Stimulated activated naive B cell treated with anti-CD40 and anti-IgM and Interleukin-4, amounts not matched to agents 10 μg/mL and 1 μg/mL and 100 μg/mL, for 72 hours (primary cell): Measurements from ENCODE around the gene MT1M.
"Not testable (repeated sequence)": the region's sequence is repeated elsewhere in the genome, so short reads cannot be mapped to it uniquely, and the experiment has no call there.

Source experiments
- ATAC-seq, 2 donors: fragments of 150-1000 bp; cut with Tn5 transposase; replicated peaks; 2 replicates each; pipeline ENCODE4 v1.10.0; 2021; ENCODE audit warnings: moderate library complexity in 1 of 2
- DNase-seq: peaks from one replicate; pipeline ENCODE4 v3.0.0; 2021
- H3K27ac Mint-ChIP-seq: one replicate; pipeline ENCODE4 v1.8.0; 2022; ENCODE audit warnings: mild to moderate bottlenecking, mixed read lengths
- H3K27me3 Mint-ChIP-seq, 2 donors: one replicate each; pipeline ENCODE4 v1.8.0; 2022; ENCODE audit warnings: mixed read lengths in 2 of 2
- H3K36me3 Mint-ChIP-seq, 2 donors: one replicate each; pipeline ENCODE4 v1.8.0; 2022; ENCODE audit warnings: mixed read lengths in 2 of 2, mild to moderate bottlenecking in 1 of 2
- H3K4me1 Mint-ChIP-seq, 2 donors: one replicate each; pipeline ENCODE4 v1.8.0; 2022; ENCODE audit warnings: mixed read lengths in 2 of 2, mild to moderate bottlenecking in 1 of 2
- H3K4me3 Mint-ChIP-seq, 2 donors: one replicate each; pipeline ENCODE4 v1.8.0; 2022; ENCODE audit warnings: mild to moderate bottlenecking in 2 of 2, mixed read lengths in 2 of 2, moderate library complexity in 1 of 2
- H3K9me3 Mint-ChIP-seq, 2 donors: one replicate each; pipeline ENCODE4 v1.8.0; 2022; ENCODE audit warnings: mixed read lengths in 2 of 2, mild to moderate bottlenecking in 1 of 2

Gene MT1M

GRCh38 chr16:56632156-56632847, at the start of gene MT1M:
Gene MT1M (plus strand): TSS chr16:56632659. CDS start chr16:56632732, 73 bp downstream.
- no peak for ATAC-seq
- no peak for DNase-seq
- peaks cover 27 to 49% of the 10 kb centered on the region in 2 donors for H3K4me1 Mint-ChIP-seq
- peak within 1 kb of the TSS; percentile 79 to 82 for H3K4me3 Mint-ChIP-seq
- no peaks in the 10 kb centered on the region for H3K36me3 Mint-ChIP-seq
- H3K9me3 Mint-ChIP-seq = no peaks in the 10 kb centered on the region
- H3K27ac Mint-ChIP-seq = peak within 1 kb of the TSS; percentile 37
- peaks cover 52 to 68% of the 10 kb centered on the region in 2 donors for H3K27me3 Mint-ChIP-seq

GRCh38 chr16:56582911-56583310, 49.5 kb upstream of the MT1M start:
- ATAC-seq, DNase-seq, H3K9me3 Mint-ChIP-seq, H3K4me3 Mint-ChIP-seq, H3K36me3 Mint-ChIP-seq, H3K27ac Mint-ChIP-seq, H3K4me1 Mint-ChIP-seq: not testable (repeated sequence)
- peaks cover 41 to 55% of the 10 kb centered on the region in 2 donors for H3K27me3 Mint-ChIP-seq

- peaks cover 46 to 62% of the 10 kb centered on the region in 2 donors for H3K27me3 Mint-ChIP-seq
- ATAC-seq = no peak
- no peak overlapping the region for H3K27ac Mint-ChIP-seq
- H3K4me3 Mint-ChIP-seq = no peak overlapping the region
- H3K9me3 Mint-ChIP-seq = no peaks in the 10 kb centered on the region
- peaks cover 0 to under 1% of the 10 kb centered on the region in 2 donors for H3K4me1 Mint-ChIP-seq
- DNase-seq = no peak
- no peaks in the 10 kb centered on the region for H3K36me3 Mint-ChIP-seq
These were observed 48.9 kb upstream of the MT1M start for GRCh38 chr16:56583351-56584168.

GRCh38 chr16:56584276-56584675, 48.2 kb upstream of the MT1M start:
- Mint-ChIP-seq H3K27ac (no peak overlapping the region), H3K36me3 (no peaks in the 10 kb centered on the region), H3K27me3 (peaks cover 52 to 69% of the 10 kb centered on the region in 2 donors)

GRCh38 chr16:56588781-56589140, 43.7 kb upstream of the MT1M start:
- H3K27me3 Mint-ChIP-seq = peaks cover 72 to 73% of the 10 kb centered on the region in 2 donors
- H3K36me3 Mint-ChIP-seq = no peaks in the 10 kb centered on the region
- H3K27ac Mint-ChIP-seq = no peak overlapping the region
- peaks cover 8 to 17% of the 10 kb centered on the region in 2 donors for H3K4me1 Mint-ChIP-seq
- no peaks in the 10 kb centered on the region for H3K9me3 Mint-ChIP-seq
- no peak for ATAC-seq
- H3K4me3 Mint-ChIP-seq = peak overlapping the region; percentile 73 to 78
- no peak for DNase-seq

More at GRCh38 chr16:56584276-56584675, 48.2 kb upstream of the MT1M start:
- Mint-ChIP-seq H3K4me3 (no peak overlapping the region), H3K9me3 (no peaks in the 10 kb centered on the region), H3K4me1 (peaks cover 3 to 8% of the 10 kb centered on the region in 2 donors)
- DNase-seq (no peak), ATAC-seq (no peak)

GRCh38 chr16:56589141-56590039, 43.1 kb upstream of the MT1M start, which contains the start of gene MT3:
Gene MT3 (plus strand): TSS chr16:56589528. CDS start chr16:56589591, 63 bp downstream.
- no peaks in the 10 kb centered on the region for H3K9me3 Mint-ChIP-seq
- H3K4me1 Mint-ChIP-seq = peaks cover 8 to 17% of the 10 kb centered on the region in 2 donors
- H3K36me3 Mint-ChIP-seq = no peaks in the 10 kb centered on the region
- H3K27me3 Mint-ChIP-seq = peaks cover 66 to 67% of the 10 kb centered on the region in 2 donors
- peak within 1 kb of the TSS; percentile 38 for H3K27ac Mint-ChIP-seq
- peak; percentile 42 to 51 for ATAC-seq
- no peak for DNase-seq
- H3K4me3 Mint-ChIP-seq = peak within 1 kb of the TSS; percentile 73 to 78

GRCh38 chr16:56591377-56592060, 40.9 kb upstream of the MT1M start:
- ATAC-seq (no peak), DNase-seq (no peak)
- no peak overlapping the region for H3K27ac Mint-ChIP-seq
- H3K9me3 Mint-ChIP-seq = no peaks in the 10 kb centered on the region
- no peaks in the 10 kb centered on the region for H3K36me3 Mint-ChIP-seq
- no peak overlapping the region for H3K4me3 Mint-ChIP-seq
- peaks cover 53 to 56% of the 10 kb centered on the region in 2 donors for H3K27me3 Mint-ChIP-seq
- peaks cover 8 to 17% of the 10 kb centered on the region in 2 donors for H3K4me1 Mint-ChIP-seq

- Mint-ChIP-seq H3K27me3 (peaks cover 40 to 41% of the 10 kb centered on the region in 2 donors), H3K9me3 (no peaks in the 10 kb centered on the region), H3K36me3 (no peaks in the 10 kb centered on the region), H3K4me3 (no peak overlapping the region), H3K4me1 (peaks cover 7 to 14% of the 10 kb centered on the region in 2 donors), H3K27ac (no peak overlapping the region)
- DNase-seq (no peak), ATAC-seq (no peak)
These were observed 38.7 kb upstream of the MT1M start for GRCh38 chr16:56593573-56594291.

- no peaks in the 10 kb centered on the region for H3K9me3 Mint-ChIP-seq
- H3K36me3 Mint-ChIP-seq = no peaks in the 10 kb centered on the region
- peaks cover 5 to 9% of the 10 kb centered on the region in 2 donors for H3K4me1 Mint-ChIP-seq
- DNase-seq (no peak), ATAC-seq (no peak)
- H3K4me3 Mint-ChIP-seq = no peak overlapping the region
- peaks cover 36% of the 10 kb centered on the region in 2 donors for H3K27me3 Mint-ChIP-seq
- H3K27ac Mint-ChIP-seq = no peak overlapping the region
These were observed 38.2 kb upstream of the MT1M start for GRCh38 chr16:56594292-56594619.

GRCh38 chr16:56600398-56600999, 32.0 kb upstream of the MT1M start:
- H3K36me3 Mint-ChIP-seq = no peaks in the 10 kb centered on the region
- DNase-seq (no peak), ATAC-seq (peak; percentile 66 to 67)
- no peaks in the 10 kb centered on the region for H3K9me3 Mint-ChIP-seq
- peaks cover 2 to 7% of the 10 kb centered on the region in 2 donors for H3K4me1 Mint-ChIP-seq
- no peak overlapping the region for H3K4me3 Mint-ChIP-seq
- no peak overlapping the region for H3K27ac Mint-ChIP-seq
- peaks cover 20% of the 10 kb centered on the region in 2 donors for H3K27me3 Mint-ChIP-seq

- Mint-ChIP-seq H3K36me3 (no peaks in the 10 kb centered on the region), H3K4me1 (peaks cover 2 to 7% of the 10 kb centered on the region in 2 donors), H3K27ac (no peak overlapping the region), H3K27me3 (peaks cover 20% of the 10 kb centered on the region in 2 donors), H3K4me3 (no peak overlapping the region), H3K9me3 (no peaks in the 10 kb centered on the region)
- DNase-seq = no peak
- ATAC-seq = no peak
These were observed 31.1 kb upstream of the MT1M start for GRCh38 chr16:56601325-56601724.

GRCh38 chr16:56603589-56603988, 28.9 kb upstream of the MT1M start:
- Mint-ChIP-seq H3K36me3 (no peaks in the 10 kb centered on the region), H3K9me3 (no peaks in the 10 kb centered on the region), H3K4me3 (no peak overlapping the region), H3K27ac (no peak overlapping the region), H3K4me1 (peaks cover 8 to 26% of the 10 kb centered on the region in 2 donors), H3K27me3 (peaks cover 14 to 20% of the 10 kb centered on the region in 2 donors)
- DNase-seq (no peak), ATAC-seq (no peak)

- ATAC-seq (no peak), DNase-seq (no peak)
- Mint-ChIP-seq H3K36me3 (no peaks in the 10 kb centered on the region), H3K27me3 (peaks cover 14 to 20% of the 10 kb centered on the region in 2 donors), H3K27ac (no peak overlapping the region), H3K4me1 (peaks cover 17 to 39% of the 10 kb centered on the region in 2 donors), H3K9me3 (no peaks in the 10 kb centered on the region), H3K4me3 (no peak overlapping the region)
These were observed 27.5 kb upstream of the MT1M start for GRCh38 chr16:56604966-56605365.
